Sigmoid colon (tissue), 4 donors: ENCODE measurements around the gene COQ7.

Experiments used
- EP300 ChIP-seq, 4 donors: sonication (generic); formaldehyde crosslinking; IDR thresholded peaks; one replicate each; pipeline ENCODE4 v1.6.1; 2017; ENCODE audit warnings: antibody characterized with exemption in 4 of 4
- POLR2AphosphoS5 ChIP-seq, 4 donors: sonication (generic); formaldehyde crosslinking; IDR thresholded peaks; one replicate each; pipeline ENCODE4 v1.6.1; 2017; ENCODE audit warnings: antibody characterized with exemption in 4 of 4
- TF ChIP-seq, protein P1 (sequence below), 4 experiments: fragments of 450-650 bp in 3 of 4; fragments of 200-600 bp in 1 of 4; IDR thresholded peaks; one replicate each; pipeline ENCODE4 v1.5.1; 2016 to 2019; ENCODE audit warnings: antibody characterized with exemption in 4 of 4, mild to moderate bottlenecking in 3 of 4, moderate library complexity in 2 of 4

- TF ChIP-seq EP300 (IDR thresholded peaks at IDR 0.05) (no peak), POLR2AphosphoS5 (IDR thresholded peaks at IDR 0.05) (no peak)
- TF ChIP-seq, protein P1, sequence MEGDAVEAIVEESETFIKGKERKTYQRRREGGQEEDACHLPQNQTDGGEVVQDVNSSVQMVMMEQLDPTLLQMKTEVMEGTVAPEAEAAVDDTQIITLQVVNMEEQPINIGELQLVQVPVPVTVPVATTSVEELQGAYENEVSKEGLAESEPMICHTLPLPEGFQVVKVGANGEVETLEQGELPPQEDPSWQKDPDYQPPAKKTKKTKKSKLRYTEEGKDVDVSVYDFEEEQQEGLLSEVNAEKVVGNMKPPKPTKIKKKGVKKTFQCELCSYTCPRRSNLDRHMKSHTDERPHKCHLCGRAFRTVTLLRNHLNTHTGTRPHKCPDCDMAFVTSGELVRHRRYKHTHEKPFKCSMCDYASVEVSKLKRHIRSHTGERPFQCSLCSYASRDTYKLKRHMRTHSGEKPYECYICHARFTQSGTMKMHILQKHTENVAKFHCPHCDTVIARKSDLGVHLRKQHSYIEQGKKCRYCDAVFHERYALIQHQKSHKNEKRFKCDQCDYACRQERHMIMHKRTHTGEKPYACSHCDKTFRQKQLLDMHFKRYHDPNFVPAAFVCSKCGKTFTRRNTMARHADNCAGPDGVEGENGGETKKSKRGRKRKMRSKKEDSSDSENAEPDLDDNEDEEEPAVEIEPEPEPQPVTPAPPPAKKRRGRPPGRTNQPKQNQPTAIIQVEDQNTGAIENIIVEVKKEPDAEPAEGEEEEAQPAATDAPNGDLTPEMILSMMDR (IDR thresholded peaks at IDR 0.05) = no peak
Measured at GRCh38 chr16:19021747-19022146, 45.7 kb upstream of the COQ7 start.
